GM19452 (cell line): ENCODE data around the gene ZNF148.

ENCODE experiments used
- ATAC-seq: cut with Tn5 transposase; IDR thresholded peaks from one replicate; pipeline ENCODE4 v1.9.1; 2021; ENCODE audit not compliant: unreplicated experiment

Gene ZNF148

DNA sequence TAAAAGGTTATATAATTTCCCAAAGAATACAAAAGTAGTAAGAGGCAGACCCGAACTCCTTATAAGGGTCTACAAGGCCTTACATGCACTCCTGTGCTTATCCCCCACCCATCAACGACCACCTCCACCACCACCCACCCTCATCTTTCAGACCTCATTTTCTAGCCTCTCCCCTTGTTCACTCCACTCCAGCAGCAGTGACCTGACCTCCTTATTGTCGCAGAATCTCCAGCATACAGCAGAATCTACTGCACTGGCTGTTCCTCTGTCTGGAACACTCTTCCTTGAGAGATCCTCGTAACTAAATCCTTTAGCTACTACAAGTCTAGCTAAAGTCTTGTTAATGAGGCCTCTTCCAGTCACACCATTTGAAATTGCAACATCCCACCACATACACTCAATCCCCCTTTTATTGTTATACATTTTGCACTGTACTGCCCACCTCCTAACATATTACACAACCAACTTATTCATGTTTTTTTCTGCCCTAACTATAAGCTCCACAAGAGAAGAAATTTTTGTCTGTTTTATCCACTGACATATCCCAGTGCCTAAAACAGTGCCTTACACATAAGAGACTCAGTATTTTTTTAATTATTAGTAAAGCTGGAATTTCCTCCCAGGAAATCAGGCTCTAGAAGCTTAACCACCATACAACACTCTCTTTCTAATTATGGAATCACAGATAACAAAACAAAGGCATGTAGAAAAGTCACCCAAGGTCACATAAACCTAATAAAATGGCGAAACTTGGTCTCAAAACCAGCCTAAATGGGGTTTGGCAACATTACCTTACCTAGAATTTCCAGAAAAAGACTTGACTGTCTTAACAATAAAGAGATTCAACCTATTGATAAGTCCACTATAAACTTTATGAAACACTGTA is 40.2 kb downstream of the ZNF148 start:
- no peak for ATAC-seq

DNA sequence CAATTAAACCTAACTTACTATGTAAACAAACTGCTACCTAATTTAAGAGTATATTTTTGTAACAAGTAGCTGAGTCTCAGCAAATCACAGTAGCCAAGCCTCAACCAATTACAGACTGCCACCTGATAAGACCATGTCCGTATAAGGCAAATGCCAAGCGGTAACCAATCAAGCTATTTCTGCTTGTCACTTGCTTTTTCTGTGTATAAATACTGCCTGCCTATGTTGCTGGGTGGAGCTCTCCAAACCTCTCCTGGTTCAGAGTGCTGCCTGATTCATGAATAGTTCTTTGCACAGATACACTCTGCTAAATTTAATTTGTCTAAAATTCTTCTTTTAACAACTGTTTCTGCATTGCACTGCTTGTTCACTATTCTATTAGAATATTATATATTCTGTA is 42.6 kb downstream of the ZNF148 start:
- ATAC-seq: no peak

DNA sequence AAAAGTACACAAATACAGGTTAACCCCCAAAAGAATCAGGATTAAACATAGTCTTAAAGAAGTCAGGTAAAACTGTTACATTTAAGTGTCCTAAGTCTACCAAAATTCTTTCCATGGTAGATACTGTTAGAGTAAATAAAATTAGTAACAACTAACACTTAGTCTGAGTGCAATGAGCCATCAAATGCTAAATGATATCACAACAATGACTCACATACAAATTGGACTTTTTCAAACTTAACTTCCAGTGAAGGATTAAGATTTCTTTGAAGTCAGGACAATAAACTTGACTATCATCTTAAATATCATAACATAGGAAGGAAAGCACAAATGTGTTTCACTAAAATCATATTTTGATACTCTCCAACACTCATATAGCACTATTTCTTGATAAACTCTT is 43.9 kb downstream of the ZNF148 start:
- ATAC-seq: no peak

DNA sequence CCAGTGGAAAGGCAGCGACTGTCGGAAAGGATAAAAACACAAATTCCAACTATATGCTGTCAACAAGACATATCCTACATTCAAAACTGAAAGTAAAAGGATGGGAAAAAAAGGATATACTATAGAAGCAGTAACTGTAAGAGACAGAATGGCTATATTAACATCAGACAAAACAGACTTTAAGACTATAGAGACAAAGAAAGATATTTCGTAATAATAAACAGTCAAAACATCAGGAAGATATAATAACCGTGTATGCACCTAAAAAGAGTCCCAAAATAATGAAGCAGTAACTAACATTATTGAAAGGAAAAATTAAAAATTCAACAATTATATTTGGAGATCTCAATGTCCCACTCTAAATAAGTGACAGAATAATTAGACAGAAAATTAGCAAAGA is 48.2 kb downstream of the ZNF148 start:
- ATAC-seq: no peak

DNA sequence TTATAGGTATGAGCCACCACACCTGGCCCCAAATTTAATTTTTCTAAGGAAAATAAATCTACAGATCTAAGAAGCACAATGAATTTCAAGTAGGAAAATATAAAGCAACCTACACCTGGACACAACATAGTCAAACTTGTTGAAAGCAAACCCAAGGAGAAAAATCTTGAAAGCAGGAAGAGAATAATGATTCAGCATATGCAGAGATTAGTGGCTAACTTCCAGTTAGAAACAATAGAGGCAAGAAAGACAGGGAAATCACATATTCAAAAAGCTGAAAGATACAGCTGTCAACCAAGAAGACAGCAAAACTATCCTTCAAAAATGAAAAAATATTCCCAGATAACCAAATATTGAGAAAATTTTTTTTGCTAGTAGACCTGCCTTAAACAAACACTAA is 49.4 kb downstream of the ZNF148 start:
- ATAC-seq: no peak

DNA sequence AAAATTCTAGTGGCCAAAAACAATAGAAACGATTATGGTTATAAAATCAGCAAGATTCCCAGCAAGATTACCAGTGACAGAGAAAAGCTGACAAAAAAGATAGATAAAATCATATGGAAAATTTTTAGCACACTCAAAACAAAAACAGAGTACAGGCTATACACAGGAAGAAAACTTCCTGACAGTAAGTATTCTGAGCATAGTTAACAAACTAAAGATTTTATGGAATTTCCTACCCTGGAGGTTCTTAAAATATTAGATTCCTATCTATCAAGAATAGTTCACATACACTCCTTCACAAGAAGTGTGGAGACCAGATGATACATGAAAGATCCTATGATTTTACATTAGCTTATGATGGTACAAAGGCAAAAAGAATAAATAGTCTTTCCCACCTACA is 50.8 kb downstream of the ZNF148 start:
- no peak for ATAC-seq

DNA sequence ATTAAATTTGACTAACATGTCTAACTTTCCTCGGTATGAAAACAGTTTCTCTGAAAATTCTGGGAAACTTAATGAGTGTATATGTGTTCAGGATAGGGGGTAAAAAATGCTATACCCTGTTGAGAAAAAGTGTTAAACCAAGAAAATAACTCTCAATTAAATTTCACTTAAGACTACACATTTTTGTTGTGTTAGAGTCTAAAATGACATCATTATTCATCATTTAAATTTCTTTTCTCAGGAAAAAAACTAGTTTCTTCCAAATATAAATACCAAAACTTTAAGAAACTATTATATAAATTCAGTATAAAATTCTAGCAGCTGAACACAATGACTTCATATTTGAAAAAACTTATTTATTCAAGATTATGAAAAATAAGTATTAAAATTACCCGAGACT is 52.2 kb downstream of the ZNF148 start:
- no peak for ATAC-seq

DNA sequence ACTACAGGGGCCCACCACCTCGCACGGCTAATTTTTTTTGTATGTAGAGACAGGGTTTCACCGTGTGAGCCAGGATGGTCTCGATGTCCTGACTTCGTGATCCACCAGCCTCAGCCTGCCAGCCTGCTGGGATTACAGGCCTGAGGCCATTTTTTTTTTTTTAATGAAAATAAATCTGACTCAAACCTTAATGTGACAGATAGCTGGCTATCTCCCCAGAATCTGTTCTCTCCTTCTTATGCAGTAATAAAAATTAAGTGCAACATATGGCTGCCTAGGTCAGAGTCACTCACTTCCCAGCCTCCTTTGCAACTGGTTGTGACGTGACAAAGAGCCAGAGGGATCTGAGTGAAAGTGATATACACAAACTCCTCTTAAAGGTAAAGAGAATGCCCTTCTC is 53.0 kb downstream of the ZNF148 start:
- ATAC-seq: no peak

DNA sequence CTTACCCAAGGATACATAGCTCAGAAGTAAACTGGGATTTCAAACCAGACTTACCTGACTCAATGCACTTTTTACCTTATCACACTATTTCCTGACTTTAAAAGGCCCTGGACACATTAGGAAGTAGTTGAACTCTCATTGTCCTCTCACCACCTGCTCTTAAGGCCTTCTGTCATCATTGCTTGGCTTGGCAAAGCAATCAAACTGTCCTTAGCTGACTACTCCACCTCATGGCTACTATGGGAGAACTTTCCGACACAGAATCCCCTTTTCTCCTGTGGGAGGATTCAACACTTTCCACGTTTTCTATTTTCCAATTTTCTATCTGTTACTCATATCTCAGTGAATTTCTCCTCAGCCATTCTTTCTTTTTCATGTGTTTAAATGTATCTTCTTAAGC is 55.4 kb downstream of the ZNF148 start:
- ATAC-seq: no peak

DNA sequence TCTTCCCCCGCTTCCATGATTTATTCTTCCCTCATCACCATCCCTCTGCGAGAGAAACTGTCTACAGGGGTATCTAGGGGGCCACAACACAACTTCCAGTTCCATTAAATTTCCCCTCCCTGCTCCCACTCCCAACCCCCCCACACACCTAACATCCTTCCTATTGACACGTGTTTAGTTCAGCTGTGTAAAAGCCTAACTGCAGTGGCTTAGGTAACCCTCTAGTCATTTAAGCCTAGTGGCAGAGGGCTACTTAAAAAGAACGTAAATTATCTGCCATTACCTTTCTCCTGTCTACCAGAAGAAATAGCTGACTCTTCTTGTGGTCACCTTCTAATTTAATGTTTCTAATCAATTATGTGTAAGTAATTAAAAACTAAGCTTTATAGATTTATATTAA is 56.3 kb downstream of the ZNF148 start:
- ATAC-seq: no peak

DNA sequence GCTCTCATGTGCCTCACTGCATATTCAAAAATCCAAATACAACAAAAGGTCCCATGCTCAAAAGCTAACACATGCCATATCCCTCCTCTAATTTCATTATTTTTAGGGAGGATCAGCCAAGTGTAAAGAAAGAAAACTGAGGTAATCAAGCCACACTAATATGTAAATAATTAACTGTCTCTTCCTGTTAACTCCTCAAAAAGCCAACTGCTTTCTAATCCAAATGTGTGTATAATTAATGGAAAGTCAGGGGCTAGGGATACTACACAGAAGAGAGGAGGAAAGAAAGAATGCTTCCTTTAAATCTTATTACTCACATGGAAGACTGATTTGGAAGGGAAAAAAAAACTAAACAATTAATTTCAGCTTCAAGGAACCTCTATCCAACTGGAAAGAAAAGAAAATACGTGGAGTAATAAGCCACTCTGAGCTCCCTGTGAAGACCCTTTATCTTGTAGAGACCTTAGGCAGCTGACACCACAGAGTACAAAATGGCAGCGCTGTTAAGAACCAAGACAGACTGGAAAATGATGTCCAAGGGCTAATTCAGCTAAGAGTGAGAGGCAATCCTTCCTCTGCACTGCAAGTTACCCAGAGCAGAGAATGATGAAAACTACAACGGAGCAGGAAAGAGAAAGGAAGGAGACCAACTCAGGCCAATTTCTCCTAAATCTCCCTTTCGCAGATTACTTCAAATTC is 56.8 kb downstream of the ZNF148 start:
- ATAC-seq: no peak

DNA sequence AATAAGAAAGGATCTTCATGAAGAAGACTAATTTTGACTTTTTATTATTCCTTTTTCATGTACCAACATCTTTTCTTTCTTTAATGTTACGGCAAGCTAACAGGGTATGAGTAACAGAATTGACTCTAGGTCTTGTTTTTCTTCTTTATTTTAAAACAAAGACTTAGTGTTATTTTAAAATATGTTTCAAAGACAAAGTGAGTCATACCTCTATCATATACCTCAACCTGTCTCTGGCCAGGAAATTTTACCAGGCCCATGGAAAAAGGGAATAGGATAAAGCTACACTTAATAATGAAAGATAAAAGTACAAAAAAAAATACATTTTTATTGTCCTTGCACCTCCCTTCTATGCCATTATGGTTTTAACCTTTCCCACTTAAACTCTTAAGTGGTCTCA is 57.4 kb downstream of the ZNF148 start:
- no peak for ATAC-seq

DNA sequence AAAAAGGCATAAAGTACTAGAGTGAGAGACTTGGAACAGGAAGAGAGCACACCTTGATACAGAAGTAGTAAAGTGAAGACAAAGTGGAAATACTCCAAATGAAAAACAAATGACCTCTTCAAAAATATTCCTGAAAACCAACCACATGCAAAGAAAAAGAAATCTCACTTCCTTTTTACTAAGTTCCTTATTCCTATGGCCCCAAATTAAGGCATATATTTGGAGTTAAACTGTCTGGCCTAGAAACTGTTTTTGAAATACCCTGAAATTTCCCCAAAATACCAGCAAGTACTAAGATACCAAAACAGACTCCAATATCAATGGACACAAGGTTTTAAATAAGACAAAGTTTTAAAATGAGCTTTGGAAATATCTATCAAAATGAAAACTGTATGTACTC is 58.2 kb downstream of the ZNF148 start:
- no peak for ATAC-seq

DNA sequence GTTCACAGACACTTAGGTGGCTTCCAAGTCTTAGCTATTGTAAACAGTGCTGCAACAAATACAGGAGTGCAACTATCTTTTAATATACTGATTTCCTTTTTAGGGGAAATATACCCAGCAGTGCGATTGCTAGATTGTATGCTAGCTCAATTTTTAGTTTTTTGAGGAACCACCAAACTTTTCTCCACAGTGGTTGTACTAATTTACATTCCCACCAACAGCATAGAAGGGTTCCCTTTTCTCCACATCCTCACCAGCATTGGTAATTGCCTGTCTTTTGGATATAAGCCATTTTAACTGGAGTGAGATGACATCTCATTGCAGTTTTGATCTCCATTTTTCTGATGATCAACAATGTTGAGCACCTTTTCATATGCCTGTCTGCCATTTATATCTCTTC is 58.9 kb downstream of the ZNF148 start:
- no peak for ATAC-seq

DNA sequence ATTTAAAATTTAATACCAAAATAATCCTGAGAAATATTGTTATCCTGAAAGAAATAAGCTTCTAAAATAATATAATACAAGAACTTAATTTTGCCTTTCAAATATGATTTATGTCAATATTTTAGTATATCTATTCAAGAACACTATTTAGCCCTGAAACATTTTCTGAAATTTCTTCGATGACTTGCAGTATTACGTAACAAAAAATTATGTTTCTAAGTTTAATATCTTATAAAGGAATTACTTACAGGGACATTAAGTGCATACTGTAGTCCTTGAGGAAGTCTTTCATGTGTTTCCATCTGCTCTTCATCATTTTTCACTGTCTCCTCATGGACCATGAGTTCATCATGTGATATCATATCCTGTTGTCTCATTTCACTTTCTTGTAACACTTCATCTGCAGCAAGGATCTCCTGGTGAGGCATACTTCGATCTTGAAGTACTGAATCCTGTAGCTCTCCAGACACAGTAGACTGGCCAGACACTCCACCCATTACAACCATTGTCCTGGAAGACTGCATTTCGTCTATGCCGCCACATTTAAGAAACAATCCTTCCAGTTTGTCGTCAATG is 62.0 kb downstream of the ZNF148 start:
- ATAC-seq: no peak

DNA sequence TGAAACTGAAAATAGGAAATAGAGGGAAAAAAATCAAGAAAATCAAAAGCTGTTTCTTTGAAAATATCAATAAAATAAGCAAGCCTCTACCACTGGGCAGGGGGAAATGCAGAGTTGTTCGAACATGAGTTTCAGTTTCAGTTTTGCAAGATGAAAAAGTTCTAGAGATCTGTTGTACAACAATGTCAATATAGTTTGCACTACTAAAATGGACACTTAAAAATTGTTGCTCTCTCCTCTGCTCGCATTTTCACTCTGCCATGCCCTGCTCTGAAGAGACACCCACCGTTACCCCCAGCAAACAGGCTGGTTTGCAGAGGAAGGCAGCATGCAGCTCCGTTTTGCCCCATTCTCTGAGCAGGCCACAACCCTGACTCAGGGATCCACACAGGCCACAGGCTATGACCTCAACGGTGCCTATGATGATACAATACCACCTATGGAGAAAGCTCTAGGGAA is 64.5 kb downstream of the ZNF148 start:
- no peak for ATAC-seq

DNA sequence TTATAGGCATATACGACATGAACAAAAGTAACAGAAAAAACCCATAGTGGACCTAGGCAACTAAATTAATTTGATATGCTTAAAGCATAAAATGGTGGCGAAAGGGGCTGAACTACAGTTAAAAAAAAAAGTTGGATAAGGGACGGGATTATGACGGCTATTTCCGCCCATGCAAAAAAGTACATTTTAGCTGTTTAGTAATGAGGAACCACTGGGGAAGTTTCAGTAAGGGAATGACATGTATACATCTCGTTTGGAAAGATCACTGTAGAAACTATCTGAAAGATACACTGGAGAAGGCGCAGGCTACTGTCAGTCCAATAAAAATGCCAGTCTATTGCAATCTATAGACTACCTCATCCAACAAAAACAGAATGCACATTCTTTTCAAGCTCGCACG is 65.6 kb downstream of the ZNF148 start:
- ATAC-seq: no peak

DNA sequence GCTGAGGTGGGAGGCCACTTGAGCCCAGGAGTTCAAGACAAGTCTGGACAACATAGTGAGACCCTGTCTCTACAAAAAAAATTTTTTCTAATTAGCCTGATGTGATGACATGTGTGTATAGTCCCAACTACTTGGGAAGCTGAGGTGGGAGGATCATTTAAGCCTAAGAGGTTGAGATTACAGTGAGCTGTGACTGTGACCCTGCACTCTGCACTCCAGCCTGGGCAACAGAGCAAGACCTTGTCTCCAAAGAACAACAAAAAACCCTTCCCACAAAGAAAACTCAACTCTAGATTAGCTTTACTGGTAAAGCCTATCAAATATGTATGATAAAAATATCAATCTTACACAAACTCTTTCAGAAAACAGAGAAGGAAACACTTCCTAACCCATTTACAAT is 68.5 kb downstream of the ZNF148 start:
- no peak for ATAC-seq

DNA sequence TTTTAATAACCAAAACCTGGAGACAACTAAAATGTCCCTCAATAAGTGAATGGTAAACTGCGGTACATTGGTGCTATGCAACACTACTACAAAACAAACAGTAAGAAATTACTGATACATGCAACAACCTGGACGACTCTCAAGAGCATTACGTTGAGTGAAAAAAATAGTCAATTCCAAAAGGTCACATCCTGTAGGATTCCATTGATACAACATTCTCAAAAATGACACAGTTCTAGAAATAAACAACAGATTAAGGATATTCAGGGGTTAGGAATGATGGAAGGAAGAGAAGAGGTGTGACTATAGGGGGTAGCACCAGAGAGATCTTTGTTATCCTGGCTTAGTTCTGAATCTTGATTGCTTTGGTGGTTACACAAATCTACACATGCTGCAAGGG is 72.2 kb downstream of the ZNF148 start:
- no peak for ATAC-seq

DNA sequence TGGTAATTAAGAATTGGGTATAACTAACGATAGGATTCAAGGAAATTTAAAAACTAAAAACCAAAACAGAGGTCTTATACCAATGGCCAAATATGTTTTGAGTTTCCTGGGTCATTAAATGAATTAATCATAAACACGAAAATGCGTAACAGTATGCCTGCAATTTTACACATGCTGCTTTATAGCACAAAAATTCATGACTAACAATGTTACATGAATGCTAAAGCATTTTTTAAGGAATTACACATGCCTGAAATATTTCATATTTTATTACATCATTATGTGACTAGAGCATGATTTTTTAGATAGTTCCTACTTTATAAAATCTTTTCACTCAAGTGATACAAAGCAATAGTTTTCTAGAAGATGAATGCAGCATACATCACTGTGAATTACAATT is 74.7 kb downstream of the ZNF148 start:
- ATAC-seq: no peak

DNA sequence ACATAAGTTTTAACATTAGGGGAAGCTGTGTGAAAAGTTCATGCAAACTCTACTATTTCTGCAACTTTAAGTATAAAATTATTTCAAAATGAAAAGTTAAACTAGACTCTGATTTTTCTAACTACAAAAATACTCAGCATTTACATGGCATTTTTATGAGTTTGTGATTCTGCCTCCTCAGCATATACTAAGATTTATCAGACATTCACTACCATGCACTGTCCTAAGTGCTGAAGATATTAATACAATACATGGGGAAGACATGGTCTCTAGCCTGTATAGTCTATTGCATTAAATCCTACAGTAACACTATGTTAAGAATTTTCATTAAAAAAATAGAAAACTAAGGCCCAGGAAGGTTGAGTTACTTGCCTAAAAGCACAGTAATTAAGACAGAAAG is 80.7 kb downstream of the ZNF148 start:
- ATAC-seq: no peak

DNA sequence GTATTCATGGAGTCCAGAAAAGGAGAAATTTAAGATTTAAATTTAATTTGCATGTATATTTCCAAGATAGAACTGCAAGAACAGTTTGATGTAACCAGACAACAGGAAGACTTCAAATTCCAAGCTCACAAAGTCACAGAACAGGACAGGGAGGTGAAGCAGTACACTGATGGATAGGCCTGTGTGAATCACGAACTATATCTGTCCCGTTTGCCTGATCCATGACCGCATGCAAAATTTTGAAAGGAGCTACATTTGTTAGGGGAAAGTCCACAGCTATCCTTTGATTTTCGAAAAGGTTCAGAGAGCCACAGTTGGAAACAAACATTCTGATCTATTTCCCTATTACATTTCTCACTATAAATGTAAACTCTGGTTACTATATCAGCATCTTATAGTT is 83.1 kb downstream of the ZNF148 start:
- ATAC-seq: no peak
